Measurements from ENCODE around the gene DNAJC16. TPM values are rescaled to one million over a fixed set of nuclear protein-coding genes. Genes with fewer than 3 reads are reported as not detected.

The DNAJC16 gene
- total and polyA plus RNA-seq, 2 of the 4 experiments (the other 2 are of a cell fraction), result 8.0 to 13.1 TPM

DNA sequence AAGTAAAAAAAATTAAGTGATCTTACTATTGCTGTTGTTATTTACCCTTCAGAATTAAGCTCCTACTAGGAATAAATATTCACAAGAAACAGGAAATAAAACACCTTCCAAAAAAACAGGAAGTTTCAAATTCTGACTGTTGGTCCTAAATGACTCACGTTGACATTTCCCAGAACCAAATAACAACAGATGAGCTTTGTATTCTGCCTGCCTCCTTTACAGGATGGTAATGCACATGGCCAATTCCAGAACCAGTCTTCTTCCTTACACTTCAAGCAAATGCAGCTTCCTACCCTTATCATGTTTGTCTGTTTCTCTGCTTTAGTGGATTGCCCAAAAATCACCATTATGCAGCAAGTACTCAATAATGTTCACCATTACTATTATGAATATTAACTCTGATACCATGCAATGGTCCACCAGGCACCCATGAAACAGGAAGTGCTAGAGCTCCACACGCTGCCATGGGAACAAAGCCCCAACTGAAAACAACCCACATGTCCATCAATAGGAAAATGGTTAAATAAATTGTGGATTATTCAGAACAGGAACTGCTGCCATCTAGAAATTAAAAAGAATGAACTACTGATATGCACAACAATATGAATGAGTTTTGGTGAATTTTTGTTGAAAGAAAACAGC, 11.5 kb upstream of the DNAJC16 start:
- POLR2A ChIA-PET (ENCODE audit: unreplicated experiment), result no interaction called here
- TF ChIP-seq RCOR1 (IDR thresholded peaks at IDR 0.05; ENCODE audit: insufficient replicate concordance, low read length), result no peak
- TF ChIP-seq SMC3 (IDR thresholded peaks at IDR 0.05; ENCODE audit: low read depth, low read length), result no peak
- TF ChIP-seq MAZ (IDR thresholded peaks at IDR 0.05; ENCODE audit: borderline replicate concordance, low read depth, low read length), result no peak
- TF ChIP-seq, protein P1, sequence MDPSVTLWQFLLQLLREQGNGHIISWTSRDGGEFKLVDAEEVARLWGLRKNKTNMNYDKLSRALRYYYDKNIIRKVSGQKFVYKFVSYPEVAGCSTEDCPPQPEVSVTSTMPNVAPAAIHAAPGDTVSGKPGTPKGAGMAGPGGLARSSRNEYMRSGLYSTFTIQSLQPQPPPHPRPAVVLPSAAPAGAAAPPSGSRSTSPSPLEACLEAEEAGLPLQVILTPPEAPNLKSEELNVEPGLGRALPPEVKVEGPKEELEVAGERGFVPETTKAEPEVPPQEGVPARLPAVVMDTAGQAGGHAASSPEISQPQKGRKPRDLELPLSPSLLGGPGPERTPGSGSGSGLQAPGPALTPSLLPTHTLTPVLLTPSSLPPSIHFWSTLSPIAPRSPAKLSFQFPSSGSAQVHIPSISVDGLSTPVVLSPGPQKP (IDR thresholded peaks at IDR 0.05; ENCODE audit: borderline replicate concordance, low read depth, low read length), result no peak
- TF ChIP-seq RFX5 (IDR thresholded peaks at IDR 0.05; ENCODE audit: low read depth, low read length), result no peak
- TF ChIP-seq FOS (IDR thresholded peaks at IDR 0.05; ENCODE audit: low read depth, low read length), result no peak
- TF ChIP-seq RAD21 (IDR thresholded peaks at IDR 0.05; ENCODE audit: low read length), result no peak
- TF ChIP-seq, protein P2, sequence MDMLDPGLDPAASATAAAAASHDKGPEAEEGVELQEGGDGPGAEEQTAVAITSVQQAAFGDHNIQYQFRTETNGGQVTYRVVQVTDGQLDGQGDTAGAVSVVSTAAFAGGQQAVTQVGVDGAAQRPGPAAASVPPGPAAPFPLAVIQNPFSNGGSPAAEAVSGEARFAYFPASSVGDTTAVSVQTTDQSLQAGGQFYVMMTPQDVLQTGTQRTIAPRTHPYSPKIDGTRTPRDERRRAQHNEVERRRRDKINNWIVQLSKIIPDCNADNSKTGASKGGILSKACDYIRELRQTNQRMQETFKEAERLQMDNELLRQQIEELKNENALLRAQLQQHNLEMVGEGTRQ (IDR thresholded peaks at IDR 0.05; ENCODE audit: low read depth, low read length), result no peak
- no TSS peak for BruUV-seq (replicated peaks)

More for the DNA sequence above, 11.5 kb upstream of the DNAJC16 start:
- no peak overlapping the region for H3K9ac ChIP-seq (ENCODE audit: low read depth, low read length)
- no peak overlapping the region for H2BK120ac ChIP-seq (ENCODE audit: low read depth, low read length)
- H3K23ac ChIP-seq (ENCODE audit: low read depth, low read length), result no peak overlapping the region
- no peak overlapping the region for H3K56ac ChIP-seq (ENCODE audit: extremely low read depth, insufficient read depth, low read length)
- H3K14ac ChIP-seq (replicated peaks; ENCODE audit: low read depth, low read length), result no peak overlapping the region
- H2AK9ac ChIP-seq (replicated peaks; ENCODE audit: low read depth, low read length, poor library complexity), result no peak overlapping the region
- H3K4me2 ChIP-seq (ENCODE audit: low read depth, low read length), result no peak overlapping the region
- in situ Hi-C loops (cut with MboI; ENCODE audit: low sequenced_read_pairs), result no loop called here
- H2BK5ac ChIP-seq (ENCODE audit: low read depth, low read length, poor library complexity, severe bottlenecking), result no peak overlapping the region
- H3K79me1 ChIP-seq (ENCODE audit: low read depth in 1 of 2, low read length in 2 of 2), result no peaks in the 10 kb centered on the region; a peak in 1 of 4 replicates
- H3K4me3 ChIP-seq (ENCODE audit: insufficient read depth, low read depth, low read length), result no peak overlapping the region
- H3K27me3 ChIP-seq (ENCODE audit: control insufficient read depth, insufficient read depth, low read length), result no peaks in the 10 kb centered on the region
- H2BK15ac ChIP-seq (ENCODE audit: low read depth, low read length), result no peak overlapping the region
- dilution Hi-C loops (cut with HindIII; ENCODE audit: low sequenced_read_pairs, unreplicated experiment), result no loop called here
- no peak overlapping the region for H4K91ac ChIP-seq (ENCODE audit: insufficient read depth, low read depth, low read length)
- no peak overlapping the region for H2AFZ ChIP-seq (replicated peaks; ENCODE audit: low read length, poor library complexity)
- no peak overlapping the region for H3K18ac ChIP-seq (ENCODE audit: low read depth, low read length)
- peaks cover 4% of the 10 kb centered on the region; the same call in 1 of the 2 replicates for H3K36me3 ChIP-seq (ENCODE audit: control insufficient read depth, insufficient read depth, low read length)
- no peak overlapping the region for H2AK5ac ChIP-seq (ENCODE audit: low read depth, low read length)
- no peaks in the 10 kb centered on the region for H3K9me1 ChIP-seq (ENCODE audit: insufficient read depth, low read length)
- H4K20me1 ChIP-seq (ENCODE audit: insufficient read depth, low read length), result no peaks in the 10 kb centered on the region
- intact Hi-C loops (cut with micrococcal nuclease), result no loop called here
- H3K27ac ChIP-seq (ENCODE audit: insufficient read depth, low read length), result no peak overlapping the region
- CTCF ChIA-PET, result no interaction called here
- ATAC-seq (ENCODE audit: low read depth) (no peak), DNase-seq (no peak)
- H4K8ac ChIP-seq (ENCODE audit: low read depth in 2 of 2, low read length in 2 of 2), result no peak overlapping the region
- H3K9me3 ChIP-seq (ENCODE audit: control insufficient read depth, insufficient read depth, low read length), result no peaks in the 10 kb centered on the region
- no peak overlapping the region for H4K5ac ChIP-seq (ENCODE audit: low read depth, low read length)
- H3K4ac ChIP-seq (ENCODE audit: low read depth, low read length), result no peak overlapping the region
- no peak overlapping the region for H2BK20ac ChIP-seq (ENCODE audit: low read depth, low read length)
- 70% methylated on average over 1 of the region's 2 CpGs; no CpG with 5 or more reads in 1 of the 2 experiments for WGBS, 2 experiments (ENCODE audit: extremely low coverage in 2 of 2, insufficient read length in 1 of 2)
- H3K4me1 ChIP-seq (ENCODE audit: control insufficient read depth, insufficient read depth, low read length), result no peaks in the 10 kb centered on the region; the same call in 1 of the 2 replicates

Data from IMR-90 (cell line).